GM23338 (cell line): Measurements from ENCODE around the gene IPO13. TPM values are rescaled to one million over a fixed set of nuclear protein-coding genes. Genes with fewer than 3 reads are reported as not detected.

ENCODE experiments used
- ATAC-seq: fragments of 200-7000 bp; cut with Tn5 transposase; 3 replicates; pipeline ENCODE4 v1.9.1; 2020
- DNase-seq: peaks from one replicate; pipeline ENCODE4 v3.0.0-alpha.2; 2015; ENCODE audit warnings: low spot score
- H2AFZ ChIP-seq: fragments of 200-600 bp; sonication (generic); 2 replicates; pipeline ENCODE4 v1.8.0; 2016; ENCODE audit warnings: antibody characterized with exemption, mild to moderate bottlenecking, moderate library complexity
- H3F3A ChIP-seq: fragments of 200-600 bp; sonication (generic); replicated peaks from 2 replicates; pipeline ENCODE4 v1.8.0; 2017; ENCODE audit warnings: antibody characterized with exemption, mixed run types, low read depth
- H3K27ac ChIP-seq: fragments of 200-600 bp; sonication (generic); 2 replicates; pipeline ENCODE4 v1.6.1; 2016; ENCODE audit warnings: low read depth
- H3K27me3 ChIP-seq: fragments of 200-600 bp; sonication (generic); 2 replicates; pipeline ENCODE4 v1.8.0; 2016; ENCODE audit warnings: mild to moderate bottlenecking, mixed run types, moderate library complexity; ENCODE audit not compliant: insufficient read depth
- H3K36me3 ChIP-seq: fragments of 200-600 bp; sonication (generic); 2 replicates; pipeline ENCODE4 v1.8.0; 2016; ENCODE audit warnings: mild to moderate bottlenecking; ENCODE audit not compliant: insufficient read depth
- H3K4me1 ChIP-seq: fragments of 200-600 bp; sonication (generic); 2 replicates; pipeline ENCODE4 v1.8.0; 2016; ENCODE audit warnings: mild to moderate bottlenecking, moderate library complexity; ENCODE audit not compliant: insufficient read depth
- H3K4me2 ChIP-seq: fragments of 200-600 bp; sonication (generic); 2 replicates; pipeline ENCODE4 v1.7.1; 2017; ENCODE audit warnings: mixed run types
- H3K4me3 ChIP-seq: fragments of 200-600 bp; sonication (generic); 2 replicates; pipeline ENCODE4 v1.6.1; 2016; ENCODE audit warnings: mixed run types
- H3K79me2 ChIP-seq: fragments of 200-600 bp; sonication (generic); replicated peaks from 2 replicates; pipeline ENCODE4 v1.8.0; 2017; ENCODE audit warnings: mild to moderate bottlenecking; ENCODE audit not compliant: insufficient read depth
- H3K9me2 ChIP-seq: fragments of 200-600 bp; sonication (generic); 2 replicates; pipeline ENCODE4 v1.8.0; 2017; ENCODE audit not compliant: insufficient read depth
- H4K20me1 ChIP-seq: fragments of 200-600 bp; sonication (generic); replicated peaks from 2 replicates; pipeline ENCODE4 v1.8.0; 2017; ENCODE audit warnings: mild to moderate bottlenecking; ENCODE audit not compliant: insufficient read depth
- H3K27ac Mint-ChIP-seq: 2 replicates; pipeline ENCODE4 v1.8.0; 2020; ENCODE audit warnings: inconsistent platforms, mild to moderate bottlenecking, moderate library complexity, mixed read lengths
- H3K27me3 Mint-ChIP-seq: 3 replicates; pipeline ENCODE4 v1.8.0; 2022; ENCODE audit warnings: low read depth, mild to moderate bottlenecking, moderate library complexity, mixed read lengths, inconsistent platforms; ENCODE audit not compliant: insufficient read depth, poor library complexity
- H3K36me3 Mint-ChIP-seq: 3 replicates; pipeline ENCODE4 v1.8.0; 2021; ENCODE audit warnings: low read depth, mild to moderate bottlenecking, inconsistent platforms, moderate library complexity, mixed read lengths
- H3K4me1 Mint-ChIP-seq: 3 replicates; pipeline ENCODE4 v1.8.0; 2020; ENCODE audit warnings: mild to moderate bottlenecking, inconsistent platforms, mixed read lengths
- H3K4me3 Mint-ChIP-seq: 3 replicates; pipeline ENCODE4 v1.8.0; 2021; ENCODE audit warnings: moderate library complexity, mild to moderate bottlenecking, inconsistent platforms, mixed read lengths
- H3K9me3 Mint-ChIP-seq: 3 replicates; pipeline ENCODE4 v1.8.0; 2020; ENCODE audit warnings: moderate library complexity, mild to moderate bottlenecking, inconsistent platforms, mixed read lengths
- EZH2 ChIP-seq: fragments of 200-600 bp; sonication (generic); IDR thresholded peaks from one replicate; pipeline ENCODE4 v1.8.0; 2017; ENCODE audit warnings: antibody characterized with exemption, mild to moderate bottlenecking, low read depth; ENCODE audit not compliant: unreplicated experiment
- EZH2phosphoT487 ChIP-seq: fragments of 200-600 bp; sonication (generic); IDR thresholded peaks from one replicate; pipeline ENCODE4 v1.8.1; 2018; ENCODE audit warnings: antibody characterized with exemption; ENCODE audit not compliant: unreplicated experiment
- JUNB ChIP-seq: IDR thresholded peaks from one replicate; pipeline ENCODE4 v1.6.1; 2016; ENCODE audit warnings: antibody characterized with exemption; ENCODE audit not compliant: unreplicated experiment
- POLR2AphosphoS5 ChIP-seq: IDR thresholded peaks from 2 replicates; pipeline ENCODE4 v1.6.1; 2016; ENCODE audit warnings: antibody characterized with exemption, low read depth
- STAT1 ChIP-seq: IDR thresholded peaks from one replicate; pipeline ENCODE4 v1.6.1; 2016; ENCODE audit warnings: antibody characterized with exemption; ENCODE audit not compliant: unreplicated experiment
- ZNF114 ChIP-seq: fragments of 250-450 bp; sonication (Bioruptor Pico); IDR thresholded peaks from 2 replicates; pipeline ENCODE4 v1.5.0; 2020; ENCODE audit warnings: mild to moderate bottlenecking, moderate library complexity
- ZNF331 ChIP-seq: fragments of 250-450 bp; sonication (Bioruptor Pico); IDR thresholded peaks from 2 replicates; pipeline ENCODE4 v1.5.0; 2020; ENCODE audit warnings: low read depth, mild to moderate bottlenecking, moderate library complexity
- polyA plus RNA-seq: library from polyadenylated mRNA; unstranded; fragments of >200 nt; fragmentation: Nextera tagmentation; extraction: Ambion mirVana; gene quantifications from 2 replicates; pipeline ENCODE4 v1.2.1, GENCODE V29; 2016
- total RNA-seq: library from RNA; depleted of rRNA; stranded (reverse); fragments of >200 nt; shearing (Covaris generic); gene quantifications from 2 replicates; pipeline ENCODE4 v1.2.3, GENCODE V29; 2014
- TF ChIP-seq, protein P1 (sequence below), 2 experiments: fragments of 200-600 bp in 1 of 2; sonication (generic) in 1 of 2; conservative IDR thresholded peaks; 2 replicates each; pipeline versions ENCODE4 v1.5.1 to v1.6.1; 2016 to 2017; ENCODE audit warnings: antibody characterized with exemption in 2 of 2, low read depth in 2 of 2, mild to moderate bottlenecking in 2 of 2, moderate library complexity in 1 of 2

Gene IPO13
- total and polyA plus RNA-seq, 2 experiments from 2014 or later = 10.4 to 22.8 TPM

DNA sequence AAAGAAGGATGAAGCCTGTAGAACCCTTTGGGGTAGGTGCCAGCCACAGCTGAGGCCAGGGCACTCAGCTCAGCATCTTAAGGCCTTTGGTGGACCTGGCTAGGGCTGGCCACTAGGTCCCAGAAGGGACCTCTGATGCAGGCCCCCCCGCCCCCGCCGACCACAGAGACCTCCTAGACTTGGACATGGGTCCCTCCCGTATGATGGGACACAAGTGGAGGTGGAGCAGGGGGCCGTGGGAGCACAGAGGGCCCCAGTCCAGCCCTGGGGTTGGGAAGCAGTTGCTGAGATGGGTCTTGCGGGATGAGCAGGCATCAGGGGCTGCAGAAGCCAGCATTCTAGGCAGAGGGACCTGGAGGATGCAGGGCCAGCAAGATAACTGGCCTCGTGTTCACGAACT lies 35.5 kb downstream of the IPO13 start:
- TF ChIP-seq EZH2 (no peak), POLR2AphosphoS5 (no peak), ZNF331 (no peak)

DNA sequence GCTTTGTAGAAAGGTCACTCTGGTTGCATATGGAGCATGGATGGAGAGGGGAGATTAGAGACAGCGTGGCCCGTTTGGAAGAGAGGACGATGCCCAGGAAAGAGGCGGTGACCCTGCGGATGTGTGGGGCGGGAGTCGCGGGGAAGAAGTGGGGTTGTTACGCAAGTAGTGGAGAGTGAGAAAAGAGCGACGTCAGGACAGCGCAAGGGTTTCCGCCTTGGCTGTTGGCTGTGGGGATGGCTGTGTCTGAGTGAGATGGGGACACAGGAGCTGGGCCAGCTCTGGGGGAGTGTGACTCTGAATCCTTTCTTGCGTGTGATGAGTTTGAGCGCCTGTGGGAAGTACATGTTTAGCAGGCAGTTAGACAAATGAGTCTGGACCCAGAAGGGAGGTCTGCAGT lies 36.1 kb downstream of the IPO13 start:
- H3K9me3 Mint-ChIP-seq = no peaks in the 10 kb centered on the region
- no peak for TF ChIP-seq JUNB
- TF ChIP-seq EZH2phosphoT487 = no peak
- TF ChIP-seq, protein P1, sequence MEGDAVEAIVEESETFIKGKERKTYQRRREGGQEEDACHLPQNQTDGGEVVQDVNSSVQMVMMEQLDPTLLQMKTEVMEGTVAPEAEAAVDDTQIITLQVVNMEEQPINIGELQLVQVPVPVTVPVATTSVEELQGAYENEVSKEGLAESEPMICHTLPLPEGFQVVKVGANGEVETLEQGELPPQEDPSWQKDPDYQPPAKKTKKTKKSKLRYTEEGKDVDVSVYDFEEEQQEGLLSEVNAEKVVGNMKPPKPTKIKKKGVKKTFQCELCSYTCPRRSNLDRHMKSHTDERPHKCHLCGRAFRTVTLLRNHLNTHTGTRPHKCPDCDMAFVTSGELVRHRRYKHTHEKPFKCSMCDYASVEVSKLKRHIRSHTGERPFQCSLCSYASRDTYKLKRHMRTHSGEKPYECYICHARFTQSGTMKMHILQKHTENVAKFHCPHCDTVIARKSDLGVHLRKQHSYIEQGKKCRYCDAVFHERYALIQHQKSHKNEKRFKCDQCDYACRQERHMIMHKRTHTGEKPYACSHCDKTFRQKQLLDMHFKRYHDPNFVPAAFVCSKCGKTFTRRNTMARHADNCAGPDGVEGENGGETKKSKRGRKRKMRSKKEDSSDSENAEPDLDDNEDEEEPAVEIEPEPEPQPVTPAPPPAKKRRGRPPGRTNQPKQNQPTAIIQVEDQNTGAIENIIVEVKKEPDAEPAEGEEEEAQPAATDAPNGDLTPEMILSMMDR (conservative IDR thresholded peaks at IDR 0.05; ENCODE audit: low read depth in 2 of 2) = no peak
- no peak for TF ChIP-seq ZNF114 (CRISPR knock-in tag)
- TF ChIP-seq STAT1 = no peak
- H3K4me3 Mint-ChIP-seq = no peak overlapping the region; the same call in 2 of the 3 replicates
- Histone ChIP-seq H4K20me1 (no peaks in the 10 kb centered on the region; the same call in 1 of the 2 replicates), H3K36me3 (no peaks in the 10 kb centered on the region), H3K79me2 (peaks cover 8% of the 10 kb centered on the region; the same call in 1 of the 2 replicates), H3K27ac (no peak overlapping the region), H3K27me3 (no peaks in the 10 kb centered on the region), H3K9me2 (no peaks in the 10 kb centered on the region), H2AFZ (no peak overlapping the region), H3K4me3 (no peak overlapping the region), H3K4me2 (no peak overlapping the region), H3F3A (peaks cover 13% of the 10 kb centered on the region; the same call in 1 of the 2 replicates), H3K4me1 (peaks cover 10% of the 10 kb centered on the region; the same call in 1 of the 2 replicates)
- peaks cover 19% of the 10 kb centered on the region for H3K4me1 Mint-ChIP-seq
- H3K36me3 Mint-ChIP-seq = peaks cover 43% of the 10 kb centered on the region
- DNase-seq (no peak), ATAC-seq (no peak)
- no peak overlapping the region for H3K27ac Mint-ChIP-seq
- H3K27me3 Mint-ChIP-seq = peaks cover 30% of the 10 kb centered on the region

More for the DNA sequence above, 35.5 kb downstream of the IPO13 start:
- Histone ChIP-seq H3K4me1 (peaks cover 10% of the 10 kb centered on the region; the same call in 1 of the 2 replicates), H3K27me3 (no peaks in the 10 kb centered on the region), H3K79me2 (peaks cover 8% of the 10 kb centered on the region; the same call in 1 of the 2 replicates), H3K9me2 (no peaks in the 10 kb centered on the region), H3K36me3 (0 out of 2 replicates have a peak, but pooled peaks cover 2% of the 10 kb centered on the region), H3K4me3 (no peak overlapping the region), H3K27ac (no peak overlapping the region), H3F3A (peaks cover 19% of the 10 kb centered on the region; the same call in 1 of the 2 replicates), H2AFZ (no peak overlapping the region), H3K4me2 (no peak overlapping the region), H4K20me1 (peaks cover 5% of the 10 kb centered on the region)
- H3K27me3 Mint-ChIP-seq = peaks cover 30% of the 10 kb centered on the region
- DNase-seq (no peak), ATAC-seq (no peak)
- H3K4me1 Mint-ChIP-seq = peaks cover 25% of the 10 kb centered on the region
- H3K9me3 Mint-ChIP-seq = no peaks in the 10 kb centered on the region
- no peak overlapping the region; the same call in 2 of the 3 replicates for H3K4me3 Mint-ChIP-seq
- H3K36me3 Mint-ChIP-seq = peaks cover 48% of the 10 kb centered on the region
- H3K27ac Mint-ChIP-seq = no peak overlapping the region

DNA sequence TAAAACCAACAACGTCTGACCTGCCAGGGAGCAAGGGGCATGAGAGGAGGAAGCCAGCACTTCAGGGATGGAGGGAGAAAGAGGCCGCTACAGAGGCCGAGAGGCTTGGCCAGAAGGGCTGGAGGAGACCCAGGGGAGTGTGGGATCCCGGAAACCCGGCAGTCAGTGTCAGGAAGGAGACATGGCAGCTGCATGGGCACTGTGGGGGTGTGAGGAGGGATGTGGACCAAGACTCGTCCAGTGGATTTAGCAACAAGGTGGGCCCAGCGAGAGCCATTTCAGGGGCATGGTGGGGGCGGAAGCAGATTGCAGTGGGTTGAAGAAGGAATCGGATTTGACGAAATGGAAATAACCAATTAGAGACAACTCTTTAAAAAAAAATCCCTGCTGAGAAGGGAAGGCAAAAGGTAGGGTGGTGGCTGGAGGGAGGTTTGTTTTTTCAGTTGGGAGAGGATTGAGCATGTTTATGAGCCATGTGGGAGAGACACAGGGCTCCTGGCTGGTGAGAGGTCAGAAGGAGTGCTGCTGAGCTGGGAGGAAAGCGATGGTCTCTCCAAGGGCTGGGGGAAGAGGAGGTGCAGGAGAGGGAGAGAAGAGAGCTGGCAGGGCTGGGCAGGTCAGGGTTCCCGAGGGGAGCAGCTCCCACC lies 36.6 kb downstream of the IPO13 start:
- Mint-ChIP-seq H3K9me3 (no peaks in the 10 kb centered on the region), H3K4me1 (peaks cover 15% of the 10 kb centered on the region), H3K27me3 (peaks cover 28% of the 10 kb centered on the region), H3K4me3 (no peak overlapping the region; the same call in 2 of the 3 replicates), H3K36me3 (peaks cover 37% of the 10 kb centered on the region), H3K27ac (no peak overlapping the region)
- H3K27me3 ChIP-seq = no peaks in the 10 kb centered on the region
- peaks cover 9% of the 10 kb centered on the region; the same call in 1 of the 2 replicates for H3F3A ChIP-seq
- H3K4me1 ChIP-seq = peaks cover 7% of the 10 kb centered on the region; the same call in 1 of the 2 replicates
- H3K36me3 ChIP-seq = no peaks in the 10 kb centered on the region
- no peaks in the 10 kb centered on the region; the same call in 1 of the 2 replicates for H4K20me1 ChIP-seq
- DNase-seq (no peak), ATAC-seq (no peak)
- H3K27ac ChIP-seq = no peak overlapping the region
- no peak overlapping the region for H3K4me3 ChIP-seq
- no peak overlapping the region for H2AFZ ChIP-seq
- no peak overlapping the region for H3K4me2 ChIP-seq
- peaks cover 8% of the 10 kb centered on the region; the same call in 1 of the 2 replicates for H3K79me2 ChIP-seq
- H3K9me2 ChIP-seq = no peaks in the 10 kb centered on the region
- TF ChIP-seq POLR2AphosphoS5 = no peak
- TF ChIP-seq ZNF114 (CRISPR knock-in tag) = no peak
- TF ChIP-seq EZH2phosphoT487 = no peak
